PC-3 (cell line): ENCODE data around the gene WDR91.

ENCODE experiments used
- EZH2 ChIP-seq: fragments of 300-600 bp; sonication (generic); IDR thresholded peaks from one replicate; pipeline ENCODE4 v1.6.1; 2017; ENCODE audit warnings: antibody characterized with exemption, mild to moderate bottlenecking, low read length; ENCODE audit not compliant: unreplicated experiment
- TF ChIP-seq, protein P1 (sequence below): fragments of 300-600 bp; sonication (generic); conservative IDR thresholded peaks from 2 replicates; pipeline ENCODE4 v1.5.1; 2017; ENCODE audit warnings: antibody characterized with exemption, low read depth, mild to moderate bottlenecking, low read length

DNA sequence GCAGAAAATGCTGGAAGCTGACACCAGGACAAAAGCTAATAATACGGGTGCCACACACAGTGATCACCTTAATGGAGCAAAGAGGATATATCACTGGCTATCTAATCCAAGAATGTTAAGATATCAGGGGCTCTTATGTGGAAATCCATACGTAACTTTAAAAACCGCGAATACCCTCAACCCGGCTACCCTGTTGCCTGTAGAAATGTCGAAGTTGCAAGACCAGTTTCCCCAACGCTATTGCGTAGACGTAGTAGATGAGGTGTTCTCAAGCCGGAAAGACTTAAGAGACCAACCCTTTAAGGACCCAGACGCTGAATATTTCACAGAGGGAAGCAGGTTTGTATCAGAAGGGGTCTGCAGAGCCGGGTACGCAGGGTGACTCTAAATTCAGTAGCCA, 33.0 kb downstream of the WDR91 start:
- TF ChIP-seq, protein P1, sequence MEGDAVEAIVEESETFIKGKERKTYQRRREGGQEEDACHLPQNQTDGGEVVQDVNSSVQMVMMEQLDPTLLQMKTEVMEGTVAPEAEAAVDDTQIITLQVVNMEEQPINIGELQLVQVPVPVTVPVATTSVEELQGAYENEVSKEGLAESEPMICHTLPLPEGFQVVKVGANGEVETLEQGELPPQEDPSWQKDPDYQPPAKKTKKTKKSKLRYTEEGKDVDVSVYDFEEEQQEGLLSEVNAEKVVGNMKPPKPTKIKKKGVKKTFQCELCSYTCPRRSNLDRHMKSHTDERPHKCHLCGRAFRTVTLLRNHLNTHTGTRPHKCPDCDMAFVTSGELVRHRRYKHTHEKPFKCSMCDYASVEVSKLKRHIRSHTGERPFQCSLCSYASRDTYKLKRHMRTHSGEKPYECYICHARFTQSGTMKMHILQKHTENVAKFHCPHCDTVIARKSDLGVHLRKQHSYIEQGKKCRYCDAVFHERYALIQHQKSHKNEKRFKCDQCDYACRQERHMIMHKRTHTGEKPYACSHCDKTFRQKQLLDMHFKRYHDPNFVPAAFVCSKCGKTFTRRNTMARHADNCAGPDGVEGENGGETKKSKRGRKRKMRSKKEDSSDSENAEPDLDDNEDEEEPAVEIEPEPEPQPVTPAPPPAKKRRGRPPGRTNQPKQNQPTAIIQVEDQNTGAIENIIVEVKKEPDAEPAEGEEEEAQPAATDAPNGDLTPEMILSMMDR = no peak
- no peak for TF ChIP-seq EZH2
